IPS-NIHi11 (cell line): Measurements from ENCODE around the gene ANKZF1.
A peak's percentile ranks its signal among the peaks of the same experiment; 100 is the strongest.

ENCODE experiments used
- DNase-seq: peaks from one replicate; pipeline ENCODE4 v3.0.0; 2012; ENCODE audit warnings: mixed read lengths, low spot score

The ANKZF1 gene

GRCh38 chr2:219228041-219228910 is 1.3 kb upstream of the ANKZF1 start:
- DNase-seq, result no peak

GRCh38 chr2:219228911-219229304 is 698 bp upstream of the ANKZF1 start:
- DNase-seq, result no peak

GRCh38 chr2:219230059-219230540 is 494 bp downstream of the ANKZF1 start:
- DNase-seq, result peak; percentile 56

- no peak for DNase-seq
Observed at GRCh38 chr2:219234331-219234730, 4.7 kb downstream of the ANKZF1 start.

- DNase-seq, result no peak
Observed at GRCh38 chr2:219243291-219243761, 13.7 kb downstream of the ANKZF1 start.

- no peak for DNase-seq
Observed at GRCh38 chr2:219244789-219245147, 15.2 kb downstream of the ANKZF1 start.

- DNase-seq, result peak; percentile 98
Observed at GRCh38 chr2:219245148-219245898, 15.7 kb downstream of the ANKZF1 start, which contains the start of the genes GLB1L and STK16. Gene GLB1L, minus strand, starts transcription at chr2:219245444. Its CDS starts 1,871 bp downstream, at chr2:219243573. Gene STK16, plus strand, starts transcription at chr2:219245479. Its CDS starts 521 bp downstream, at chr2:219246000.

- no peak for DNase-seq
Observed at GRCh38 chr2:219245899-219246230, 16.3 kb downstream of the ANKZF1 start.

- no peak for DNase-seq
Observed at GRCh38 chr2:219246559-219246958, 17.0 kb downstream of the ANKZF1 start.

- DNase-seq, result no peak
Observed at GRCh38 chr2:219247678-219248642, 18.4 kb downstream of the ANKZF1 start.

- no peak for DNase-seq
Observed at GRCh38 chr2:219248845-219249202, 19.2 kb downstream of the ANKZF1 start.

GRCh38 chr2:219249203-219249980 is 19.8 kb downstream of the ANKZF1 start:
- no peak for DNase-seq

GRCh38 chr2:219250049-219250781 is 20.6 kb downstream of the ANKZF1 start:
- DNase-seq, result no peak

- no peak for DNase-seq
Observed at GRCh38 chr2:219251656-219252055, 22.1 kb downstream of the ANKZF1 start.

GRCh38 chr2:219252084-219252483 is 22.5 kb downstream of the ANKZF1 start:
- no peak for DNase-seq

GRCh38 chr2:219252570-219252899 is 22.9 kb downstream of the ANKZF1 start:
- DNase-seq, result no peak

- peak; percentile 54 for DNase-seq
Observed at GRCh38 chr2:219252900-219253752, 23.5 kb downstream of the ANKZF1 start, which contains the start of gene TUBA4B. Gene TUBA4B, plus strand, starts transcription at chr2:219253243. Its CDS starts 165 bp downstream, at chr2:219253408.

- peak; percentile 97 for DNase-seq
Observed at GRCh38 chr2:219253753-219254589, 24.4 kb downstream of the ANKZF1 start, which contains the start of gene TUBA4A. Gene TUBA4A, minus strand, starts transcription at chr2:219253918. Its CDS starts 60 bp downstream, at chr2:219253858.
